Globus pallidus (tissue), 1 donor: ENCODE data around the gene KRT40.
"Not testable (repeated sequence)": the region's sequence is repeated elsewhere in the genome, so short reads cannot be mapped to it uniquely, and the experiment has no call there.

Experiments used
- DNase-seq: peaks from one replicate; pipeline ENCODE4 v3.0.0-alpha.2; 2015; ENCODE audit warnings: low spot score

KRT40 gene

DNA sequence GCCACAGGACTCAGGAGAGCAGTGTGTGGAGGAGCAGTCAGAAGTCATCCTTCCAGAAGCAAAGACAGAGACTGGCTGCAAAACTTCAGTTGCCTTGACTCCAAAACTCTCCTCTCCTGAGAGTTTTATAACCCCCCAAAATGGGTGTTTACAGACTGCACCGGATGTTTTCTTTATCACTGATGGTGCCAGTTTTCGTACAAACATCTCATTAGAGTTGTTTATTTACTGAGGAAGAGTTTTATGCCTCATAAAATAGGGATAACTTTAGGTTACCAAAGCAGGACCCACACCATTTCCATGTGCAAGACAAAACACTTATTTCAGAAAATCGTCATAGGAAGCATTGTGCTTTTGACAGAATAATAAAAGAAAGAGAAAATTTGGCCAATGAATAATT is at the start of gene KRT40:
Gene KRT40 (minus strand): TSS at position 101 of the 400 bp plus-strand sequence. CDS start 53 bp downstream, at position 48.
- no peak for DNase-seq

DNA sequence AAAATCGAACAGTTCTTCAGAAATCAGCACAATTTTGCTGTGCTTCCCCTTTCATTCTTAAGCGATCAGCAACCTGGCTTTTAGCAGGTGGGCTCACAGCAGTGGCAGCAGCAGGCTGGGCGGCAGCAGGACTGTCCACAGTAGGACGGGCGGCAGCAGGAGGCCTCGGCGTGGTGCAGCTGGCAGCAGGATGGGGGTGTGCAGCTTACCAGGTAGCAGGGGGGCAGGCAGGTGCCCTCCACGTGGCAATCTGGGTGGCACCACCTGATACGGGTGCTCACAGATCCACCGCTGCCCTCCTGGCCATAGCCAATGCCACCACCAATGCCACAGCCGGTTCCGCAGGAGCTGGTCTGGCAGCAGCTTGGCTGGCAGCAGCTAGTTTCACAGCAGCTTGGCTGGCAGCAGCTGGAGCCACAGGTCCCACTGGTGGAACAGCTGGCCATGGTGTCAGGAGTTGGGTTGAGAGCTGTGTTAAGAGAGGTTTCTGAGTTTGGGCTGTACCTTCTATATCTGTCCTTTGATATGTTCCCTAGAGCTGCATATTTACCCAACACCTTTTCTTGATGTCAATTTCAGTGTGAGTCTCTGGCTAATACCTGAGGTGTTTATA is 45.6 kb upstream of the KRT40 start, which contains the start of gene KRTAP1-4:
Gene KRTAP1-4 (minus strand): TSS at position 563 of the 613 bp plus-strand sequence. CDS start 117 bp downstream, at position 446.
- no peak for DNase-seq

DNA sequence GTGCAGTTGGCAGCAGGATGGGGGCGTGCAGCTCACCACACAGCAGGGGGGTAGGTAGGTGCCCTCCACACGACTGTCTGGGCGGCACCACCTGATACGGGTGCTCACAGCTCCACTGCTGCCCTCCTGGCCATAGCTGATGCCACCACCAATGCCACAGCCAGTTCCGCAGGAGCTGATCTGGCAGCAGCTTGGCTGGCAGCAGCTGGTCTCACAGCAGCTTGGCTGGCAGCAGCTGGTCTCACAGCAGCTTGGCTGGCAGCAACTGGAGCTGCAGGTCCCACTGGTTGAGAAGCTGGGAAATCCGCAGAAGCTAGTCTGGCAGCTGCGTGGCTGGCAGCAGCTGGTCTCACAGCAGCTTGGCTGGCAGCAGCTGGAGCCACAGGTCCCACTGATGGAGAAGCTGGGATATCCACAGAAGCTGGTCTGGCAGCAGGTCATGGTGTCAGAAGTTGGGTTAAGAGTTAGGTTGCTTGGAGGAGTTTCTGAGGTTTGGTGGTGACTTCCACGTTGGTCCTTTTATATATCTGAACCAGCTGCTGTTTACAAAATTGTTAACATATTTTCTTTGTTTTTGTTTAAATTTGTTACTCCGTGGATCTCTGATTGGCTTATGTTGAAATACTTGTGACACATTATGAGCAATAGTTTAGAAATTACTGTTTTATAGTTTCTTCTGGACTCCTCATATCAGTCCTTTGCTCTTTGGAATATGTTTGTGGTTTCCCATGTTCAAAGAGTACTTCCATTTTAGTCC is 42.8 kb upstream of the KRT40 start, which contains the start of gene KRTAP1-5:
Gene KRTAP1-5 (minus strand): TSS at position 494 of the 757 bp plus-strand sequence. CDS start 53 bp downstream, at position 441.
- DNase-seq = no peak

DNA sequence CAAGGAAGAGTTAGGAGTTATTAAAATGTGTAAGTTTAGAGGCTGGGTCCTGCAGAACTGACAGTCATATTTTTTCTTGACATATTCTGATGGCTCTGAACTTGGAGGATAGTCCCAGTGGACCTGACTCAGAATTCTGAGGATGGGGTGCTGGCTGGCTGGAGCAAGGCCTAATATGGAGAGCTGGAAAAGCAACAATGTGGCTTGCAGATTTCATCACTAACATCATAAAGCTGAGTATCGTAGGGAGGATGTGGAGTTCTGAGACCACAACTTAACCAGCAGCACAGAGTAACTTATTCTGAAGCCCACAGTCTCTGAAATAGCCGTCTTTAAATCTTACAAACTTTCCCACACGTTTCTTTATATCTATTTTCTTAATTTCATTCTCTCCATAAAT is 40.6 kb upstream of the KRT40 start:
- no peak for DNase-seq

DNA sequence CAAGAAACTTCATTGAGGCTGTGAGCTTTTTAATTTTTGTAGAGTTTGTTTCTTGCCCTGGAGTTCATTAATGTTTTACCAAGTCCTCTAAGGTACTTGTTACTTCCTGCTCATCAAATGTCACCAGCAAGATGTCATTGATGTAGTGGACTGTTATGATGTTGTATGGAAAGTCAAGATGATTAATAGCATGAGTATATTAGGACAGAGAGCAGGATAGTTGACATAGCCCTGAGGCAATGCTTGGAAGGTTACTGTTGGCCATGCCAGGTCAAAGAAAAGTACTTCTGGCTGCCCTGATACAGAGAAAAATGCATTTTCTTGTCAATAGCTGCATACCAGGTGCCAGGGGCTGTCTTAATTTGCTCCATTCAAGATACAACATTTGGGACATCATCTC is 36.2 kb upstream of the KRT40 start:
- DNase-seq = no peak

DNA sequence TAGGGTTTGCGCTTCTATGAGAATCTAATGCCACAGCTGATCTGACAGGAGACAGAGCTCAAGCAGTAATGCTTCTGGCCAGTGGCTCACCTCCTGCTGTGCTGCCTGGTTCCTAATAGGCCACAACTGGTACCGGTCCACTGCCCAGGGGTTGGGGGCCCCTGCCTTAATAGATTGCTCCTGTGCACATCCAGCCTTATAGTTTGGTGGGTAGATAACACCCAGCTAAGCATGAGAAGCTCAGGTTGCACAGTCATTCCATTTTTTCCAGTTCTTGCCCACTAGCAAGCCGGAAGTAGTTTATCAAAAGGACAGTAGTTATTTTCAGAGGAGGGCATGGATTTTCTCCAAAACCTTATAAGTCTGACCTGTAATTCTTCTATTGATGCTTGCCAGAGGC is 35.3 kb upstream of the KRT40 start:
- DNase-seq = no peak

DNA sequence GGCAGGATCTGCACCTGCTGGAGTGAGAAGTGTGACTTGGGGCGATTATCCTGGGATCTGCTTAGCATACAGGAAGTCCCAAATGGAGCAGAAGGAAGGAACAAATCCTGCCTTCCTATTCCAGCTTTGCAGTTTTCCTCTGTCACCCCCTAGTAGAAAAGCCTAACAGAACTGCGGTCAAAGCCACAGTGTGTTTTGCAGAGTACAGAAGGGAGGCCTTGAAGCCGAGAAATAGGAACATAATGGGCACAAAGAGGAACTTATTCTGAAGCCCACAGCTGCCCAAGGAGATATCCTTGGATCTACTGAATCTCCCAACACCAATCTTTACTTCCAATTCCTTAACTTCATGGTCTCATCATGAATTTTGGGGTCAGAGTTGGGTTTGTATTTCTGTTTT is 34.4 kb upstream of the KRT40 start:
- no peak for DNase-seq

DNA sequence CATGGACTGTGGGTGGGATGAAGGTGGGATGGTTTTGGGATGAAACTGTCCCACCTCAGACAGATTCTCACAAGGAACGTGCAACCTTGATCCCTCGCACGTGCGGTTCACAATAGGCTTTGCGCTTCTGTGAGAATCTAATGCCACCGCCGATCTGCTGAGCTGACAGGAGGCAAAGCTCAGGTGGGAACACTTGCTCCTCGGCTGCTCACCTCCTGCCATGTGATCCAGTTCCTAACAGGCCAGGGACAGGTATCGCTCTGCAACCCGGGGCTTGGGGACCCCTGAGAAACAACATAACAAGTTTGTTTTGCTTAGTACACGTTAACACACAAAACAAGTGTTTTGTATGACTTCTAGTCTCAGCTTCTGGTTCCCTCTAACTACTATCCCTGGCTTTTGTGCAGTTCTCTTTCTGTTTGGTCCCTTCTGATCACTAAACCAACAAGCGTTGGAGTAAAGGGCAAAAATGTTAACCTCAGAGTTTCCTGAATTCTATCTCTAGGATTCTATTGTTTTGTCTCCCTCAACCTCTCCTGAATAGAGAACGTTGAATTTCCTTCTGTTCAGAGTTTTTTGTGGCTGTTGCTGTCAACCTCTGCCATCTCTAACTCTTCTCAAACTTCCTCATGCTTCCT is 32.6 kb upstream of the KRT40 start:
- no peak for DNase-seq

DNA sequence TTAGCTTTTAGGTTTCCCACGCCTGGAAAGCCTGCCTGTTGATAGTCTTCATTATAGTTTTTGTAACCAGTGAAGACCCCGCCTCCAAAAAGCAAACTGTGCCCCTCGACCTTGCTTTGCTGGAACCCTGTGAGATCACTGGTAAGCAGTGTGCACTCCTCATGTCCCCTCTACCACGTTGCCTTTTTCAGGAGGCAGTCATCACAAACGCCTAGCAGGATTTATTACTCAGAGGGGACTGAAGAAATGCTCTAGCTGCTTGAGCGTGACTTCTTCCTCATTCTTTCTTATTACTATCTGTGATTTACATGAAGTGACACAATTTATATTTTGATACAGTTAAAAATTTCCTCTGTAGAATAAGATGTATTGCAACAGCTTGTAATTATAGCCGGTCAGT is 31.3 kb upstream of the KRT40 start:
- DNase-seq = no peak

DNA sequence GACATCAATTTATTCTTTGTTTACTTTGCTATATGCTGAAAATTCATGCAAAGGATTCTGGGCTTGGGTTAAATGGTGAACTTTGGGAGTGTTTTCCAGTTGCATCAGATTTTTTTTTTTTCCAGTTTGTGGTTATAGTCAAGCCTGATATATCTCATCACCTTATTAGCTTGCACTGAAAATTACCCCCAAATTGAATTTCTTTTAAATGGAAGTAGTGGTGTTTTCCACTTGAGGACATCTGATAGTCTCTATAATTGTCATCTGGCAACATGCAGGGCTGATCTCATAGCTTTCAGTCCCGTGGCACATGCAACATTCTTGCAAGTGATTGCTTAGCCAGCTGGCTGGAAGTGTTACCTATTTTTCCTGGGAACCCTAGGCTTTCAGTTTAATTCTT is 29.5 kb upstream of the KRT40 start:
- DNase-seq = no peak

DNA sequence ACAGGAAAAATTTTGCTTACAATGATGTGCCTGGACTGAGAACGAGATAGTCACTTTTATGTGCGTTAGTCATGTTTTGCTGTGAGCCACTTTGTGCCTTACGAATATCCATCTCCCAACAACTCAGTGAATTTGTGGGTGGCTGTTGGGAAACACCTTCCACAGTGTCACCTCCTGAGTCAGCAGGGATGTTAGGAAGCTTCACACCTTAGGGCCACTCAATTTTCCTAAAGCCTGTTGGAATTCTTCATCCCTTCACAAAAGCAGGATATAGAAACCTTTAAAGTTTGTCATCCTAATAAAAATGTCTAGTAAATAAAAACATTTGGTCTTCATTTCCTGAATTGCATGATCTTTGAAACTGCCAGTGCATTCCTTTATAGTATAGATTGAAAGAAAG is 29.1 kb upstream of the KRT40 start:
- DNase-seq = no peak

DNA sequence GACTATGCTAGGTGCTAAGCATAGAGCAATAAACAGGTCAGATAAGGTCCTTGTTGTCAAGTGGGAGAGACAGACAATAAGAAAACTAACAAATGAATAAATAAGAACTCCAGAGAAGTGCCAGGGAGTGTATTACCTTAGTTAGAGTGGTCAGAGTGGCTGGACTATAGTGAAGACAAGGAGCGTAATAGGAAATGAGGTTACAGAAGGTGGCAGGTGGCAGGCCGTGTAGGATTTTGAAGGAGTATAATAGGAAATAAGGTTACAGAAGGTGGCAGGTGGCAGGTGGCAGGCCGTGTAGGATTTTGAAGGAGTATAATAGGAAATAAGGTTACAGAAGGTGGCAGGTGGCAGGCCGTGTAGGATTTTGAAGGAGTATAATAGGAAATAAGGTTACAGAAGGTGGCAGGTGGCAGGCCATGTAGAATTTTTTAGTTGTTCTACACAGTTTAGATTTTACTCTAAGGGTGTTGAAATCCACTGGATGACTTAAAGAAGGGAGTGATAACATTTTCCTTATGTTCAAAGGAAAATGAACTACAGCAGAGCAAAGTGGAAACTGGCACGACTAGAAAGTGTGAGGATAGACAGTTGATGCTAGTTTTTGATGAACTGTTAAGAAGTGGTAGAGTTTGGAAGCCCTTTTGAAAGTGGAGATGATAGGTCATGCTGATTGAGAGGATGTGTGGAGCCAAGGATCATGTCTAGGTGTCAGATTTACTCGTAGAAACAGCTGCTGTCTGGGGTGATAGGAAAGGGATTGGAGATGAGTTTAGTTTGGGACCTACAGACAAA is 28.4 kb upstream of the KRT40 start:
- DNase-seq = no peak

DNA sequence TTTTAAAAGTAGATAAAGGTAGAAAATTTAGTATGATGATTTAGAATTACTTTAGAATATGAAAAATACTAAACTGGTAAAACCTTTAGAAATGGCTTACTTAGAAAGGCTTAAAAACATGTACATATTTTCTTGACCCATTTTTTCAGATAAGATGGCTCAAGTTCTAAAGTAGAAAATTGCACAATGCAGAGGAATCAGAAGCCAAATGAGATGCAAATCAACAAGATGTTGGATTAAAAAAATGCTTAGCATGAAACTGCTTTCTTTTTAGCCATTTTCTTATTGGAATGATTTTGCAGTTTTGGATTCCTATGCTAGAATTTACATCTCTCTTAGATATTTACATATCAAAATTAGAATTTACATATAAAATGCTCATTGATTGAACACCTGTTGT is 26.3 kb upstream of the KRT40 start:
- no peak for DNase-seq

DNA sequence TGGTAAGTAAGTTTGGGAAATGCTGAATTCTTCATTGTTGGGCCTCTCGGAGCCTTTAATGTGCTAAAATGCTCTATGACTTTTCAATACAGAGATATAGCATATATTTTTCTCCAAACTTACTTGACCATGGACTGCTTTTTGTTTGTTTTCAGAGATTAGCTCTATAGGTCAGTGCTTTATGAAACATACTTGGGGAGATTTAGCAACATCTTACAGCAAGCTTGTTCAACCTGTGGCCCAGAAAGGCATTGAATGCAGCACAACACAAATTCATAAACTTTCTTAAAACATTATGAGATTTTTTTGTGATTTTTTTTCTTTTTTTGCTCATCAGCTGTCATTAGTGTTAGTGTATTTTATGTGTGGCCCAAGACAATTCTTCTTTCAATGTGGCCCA is 25.8 kb upstream of the KRT40 start:
- DNase-seq = no peak

DNA sequence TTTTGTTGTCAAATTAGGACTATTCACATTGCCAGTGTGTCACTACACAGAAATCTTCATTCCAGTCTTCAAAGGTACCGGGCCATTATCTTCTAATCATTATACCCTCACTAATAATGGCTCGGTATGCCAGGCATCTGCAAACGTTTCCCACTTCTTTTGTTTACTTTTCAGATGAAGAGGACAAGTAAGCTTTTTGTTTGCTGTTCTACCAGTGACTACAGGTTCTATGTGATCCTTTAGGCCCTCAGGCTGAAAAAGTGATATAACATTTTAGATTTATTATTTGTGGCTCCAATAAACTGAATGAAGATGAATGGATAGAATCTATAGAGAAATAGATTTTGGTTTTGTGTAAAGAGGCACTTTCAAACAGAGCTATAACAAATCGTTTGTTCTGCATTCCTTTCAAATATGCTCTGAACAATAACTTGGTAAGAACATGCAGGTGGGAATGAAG is 25.2 kb upstream of the KRT40 start:
- DNase-seq = no peak

DNA sequence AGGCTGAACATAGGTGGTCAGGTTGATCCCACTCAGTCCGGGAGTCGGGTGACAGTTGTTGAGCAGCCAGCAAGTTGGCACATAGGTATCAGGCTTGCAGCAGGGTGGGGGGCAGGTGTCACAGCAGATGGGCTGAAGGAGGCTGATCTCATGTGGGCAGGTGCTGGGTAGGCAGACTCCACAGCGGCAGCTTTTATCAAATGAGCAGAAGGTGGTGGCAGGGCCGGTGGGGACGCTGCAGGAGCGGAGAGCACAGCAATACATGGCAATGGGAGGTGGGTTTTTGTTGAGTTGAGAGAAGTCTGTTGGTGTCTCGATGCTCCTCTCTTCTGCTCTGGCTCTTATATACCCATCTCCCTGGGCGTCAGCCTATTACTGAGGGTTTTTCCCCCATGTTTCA is 24.7 kb upstream of the KRT40 start, which contains the start of gene KRTAP3-1:
Gene KRTAP3-1 (minus strand): TSS at position 318 of the 400 bp plus-strand sequence. CDS start 54 bp downstream, at position 264.
- DNase-seq = no peak

DNA sequence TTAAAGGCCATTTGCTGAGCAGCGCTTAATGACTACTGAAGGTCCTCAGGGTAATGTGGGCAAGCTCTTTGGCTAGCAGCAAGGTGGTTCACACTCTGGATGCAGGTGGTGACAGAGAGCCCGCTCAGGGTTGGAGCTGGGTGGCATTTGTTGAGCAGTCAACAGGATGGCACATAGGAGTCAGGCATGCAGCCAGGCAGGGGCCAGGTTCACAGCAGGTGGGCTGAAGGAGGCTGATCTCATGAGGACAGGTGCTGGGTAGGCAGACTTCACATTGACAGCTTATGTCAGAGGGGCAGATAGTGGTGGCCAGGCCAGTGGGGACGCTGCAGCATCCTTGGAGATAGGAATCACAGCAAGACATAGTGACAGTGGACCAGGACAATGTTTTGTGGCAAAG is 20.3 kb upstream of the KRT40 start:
- DNase-seq = no peak

DNA sequence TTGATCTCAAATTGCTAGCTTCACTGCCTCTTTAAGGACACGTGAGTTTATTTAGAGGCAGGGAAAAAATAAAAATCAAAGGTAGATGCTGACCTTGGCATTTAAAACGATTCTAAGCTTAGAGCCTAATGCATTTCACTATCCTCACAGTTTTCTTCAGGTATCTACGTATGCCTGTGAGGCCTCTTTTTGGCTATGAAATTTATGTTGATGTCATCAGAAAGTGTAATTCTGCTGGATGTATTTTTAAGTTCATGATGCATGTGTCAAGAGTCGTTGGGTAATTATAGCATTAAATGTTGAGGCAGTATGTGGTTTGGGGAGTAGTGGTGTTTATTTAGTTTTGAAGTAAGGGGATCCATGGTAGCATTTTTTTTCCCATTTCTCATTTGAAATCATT is 19.8 kb upstream of the KRT40 start:
- no peak for DNase-seq

DNA sequence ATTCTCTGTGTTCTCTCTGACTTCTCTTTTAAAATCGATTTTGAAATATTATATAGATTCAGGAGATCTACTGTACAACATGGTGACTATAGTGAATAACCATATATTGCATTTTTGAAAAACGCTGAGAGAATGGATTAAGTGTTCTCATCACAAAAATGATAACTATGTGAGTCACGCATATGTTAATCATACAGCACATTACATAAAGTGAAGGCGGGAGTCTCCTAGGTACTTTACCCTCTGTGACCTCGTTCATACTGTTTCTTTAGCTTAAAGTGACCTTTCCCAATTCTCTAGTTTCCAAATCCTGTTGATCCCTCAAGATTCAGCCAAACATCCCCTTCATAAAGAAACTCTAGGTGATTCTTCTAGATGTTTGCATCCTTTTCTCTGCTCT is 18.7 kb upstream of the KRT40 start:
- no peak for DNase-seq

DNA sequence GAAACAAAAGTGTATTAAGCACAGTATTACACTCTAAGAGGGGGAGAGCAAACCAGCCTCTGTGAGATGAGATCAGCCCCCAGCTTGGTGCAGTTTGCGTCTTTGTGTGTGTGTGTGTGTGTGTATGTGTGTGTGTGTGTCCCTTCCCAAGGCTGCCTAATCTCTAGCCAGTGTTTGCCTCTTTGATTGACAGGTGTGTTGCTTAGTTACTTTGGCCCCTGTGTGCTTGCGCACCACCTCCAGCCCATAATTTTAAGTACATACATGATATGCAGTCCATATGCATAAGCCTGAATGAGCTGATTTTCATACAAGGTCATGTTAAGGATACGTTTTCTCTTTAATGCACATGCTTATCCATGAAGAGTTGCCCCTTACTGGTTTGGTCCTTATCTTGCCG is 17.7 kb upstream of the KRT40 start:
- DNase-seq = no peak

DNA sequence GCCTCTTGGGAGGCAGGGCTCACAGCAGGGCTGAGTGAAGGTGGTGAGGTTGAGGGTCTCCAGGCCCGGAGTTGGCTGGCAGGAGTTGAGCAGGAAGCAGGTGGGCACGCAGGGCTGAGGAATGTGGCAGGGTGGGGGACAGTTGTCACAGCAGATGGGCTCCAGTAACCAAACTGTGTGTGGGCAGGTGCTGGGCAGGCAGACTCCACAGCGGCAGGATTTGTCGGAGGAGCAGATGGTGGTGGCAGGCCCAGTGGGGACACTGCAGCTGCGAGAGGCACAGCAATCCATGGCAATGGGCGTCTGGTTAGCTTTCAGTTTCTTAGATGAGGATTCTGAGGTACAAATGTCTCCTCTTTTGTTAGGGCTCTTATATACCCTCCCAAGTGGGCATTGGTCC is 15.4 kb upstream of the KRT40 start, which contains the start of gene KRTAP3-2:
Gene KRTAP3-2 (minus strand): TSS at position 344 of the 400 bp plus-strand sequence. CDS start 53 bp downstream, at position 291.
- not testable (repeated sequence) for DNase-seq

DNA sequence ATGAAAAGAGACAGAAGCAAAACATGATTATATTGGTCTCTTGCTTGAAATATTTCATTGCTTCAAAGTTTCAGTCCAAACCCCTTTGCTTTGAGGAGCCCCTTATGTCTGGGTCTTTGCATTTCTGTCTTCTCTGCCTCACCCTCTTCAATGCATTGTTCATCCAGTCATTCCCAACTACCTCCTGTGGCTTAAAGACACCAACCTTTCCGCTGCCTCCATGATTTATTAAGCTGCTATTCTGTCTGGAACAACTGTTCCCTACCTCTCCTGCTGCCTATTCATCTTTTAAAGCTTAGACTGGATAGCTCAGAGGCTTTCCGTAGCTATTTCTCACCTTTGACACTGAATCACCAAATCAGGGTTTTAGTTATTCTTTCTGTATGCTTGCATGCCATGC is 13.2 kb upstream of the KRT40 start:
- DNase-seq = no peak
